Activated CD4-positive, alpha-beta T cell treated with anti-CD3 and anti-CD28 coated beads, Interleukin-2, Interleukin-6, amounts not matched to agents 100 ng/mL and 50 ng/mL, durations not matched to agents 16 hours and 8 hours (primary cell): Measurements from ENCODE around the gene PIP5K1C.
"Not testable (repeated sequence)": the region's sequence is repeated elsewhere in the genome, so short reads cannot be mapped to it uniquely, and the experiment has no call there.

Source experiments
- DNase-seq: peaks from one replicate; pipeline ENCODE4 v3.0.0-alpha.2; 2020

The PIP5K1C gene

GRCh38 chr19:3584036-3584802 lies 116.0 kb downstream of the PIP5K1C start:
- DNase-seq = not testable (repeated sequence)

- DNase-seq = not testable (repeated sequence)
These were observed 118.5 kb downstream of the PIP5K1C start for GRCh38 chr19:3581792-3582191.
